LHCN-M2 (cell line): ENCODE measurements around the gene EPHA3. TPM values are rescaled to one million over a fixed set of nuclear protein-coding genes. Genes with fewer than 3 reads are reported as not detected.

Source experiments
- DNase-seq: peaks from one replicate; pipeline ENCODE4 v3.0.0-alpha.2; 2012; ENCODE audit warnings: low read depth
- total RNA-seq: library from RNA; depleted of rRNA; stranded (reverse); fragments of >200 nt; gene quantifications from 2 replicates; pipeline ENCODE4 v1.2.3, GENCODE V29; 2014

Gene EPHA3
- total RNA-seq, 1 experiment from 2014 or later: 0.17 TPM

- DNase-seq: no peak
These were observed 120.2 kb downstream of the EPHA3 start for GRCh38 chr3:89227634-89228033.

GRCh38 chr3:89232155-89232554 lies 124.7 kb downstream of the EPHA3 start:
- no peak for DNase-seq

GRCh38 chr3:89234620-89235019 lies 127.2 kb downstream of the EPHA3 start:
- no peak for DNase-seq

- no peak for DNase-seq
These were observed 131.4 kb downstream of the EPHA3 start for GRCh38 chr3:89238846-89239245.

- no peak for DNase-seq
These were observed 132.4 kb downstream of the EPHA3 start for GRCh38 chr3:89239774-89240173.

- DNase-seq: no peak
These were observed 138.2 kb downstream of the EPHA3 start for GRCh38 chr3:89245612-89246011.

- no peak for DNase-seq
These were observed 138.9 kb downstream of the EPHA3 start for GRCh38 chr3:89246326-89246725.

GRCh38 chr3:89250742-89251141 lies 143.3 kb downstream of the EPHA3 start:
- no peak for DNase-seq

- no peak for DNase-seq
These were observed 144.6 kb downstream of the EPHA3 start for GRCh38 chr3:89252016-89252415.

GRCh38 chr3:89252860-89253259 lies 145.4 kb downstream of the EPHA3 start:
- no peak for DNase-seq

GRCh38 chr3:89256395-89256794 lies 149.0 kb downstream of the EPHA3 start:
- DNase-seq: no peak

- no peak for DNase-seq
These were observed 149.5 kb downstream of the EPHA3 start for GRCh38 chr3:89256882-89257281.

GRCh38 chr3:89260721-89261120 lies 153.3 kb downstream of the EPHA3 start:
- DNase-seq: peak; percentile 32

- no peak for DNase-seq
These were observed 154.3 kb downstream of the EPHA3 start for GRCh38 chr3:89261673-89262072.

- DNase-seq: no peak
These were observed 155.0 kb downstream of the EPHA3 start for GRCh38 chr3:89262309-89262929.

GRCh38 chr3:89264037-89264560 lies 156.7 kb downstream of the EPHA3 start:
- DNase-seq: no peak

- no peak for DNase-seq
These were observed 158.7 kb downstream of the EPHA3 start for GRCh38 chr3:89266074-89266473.

GRCh38 chr3:89268059-89268458 lies 160.6 kb downstream of the EPHA3 start:
- DNase-seq: peak; percentile 36

- DNase-seq: peak; percentile 54
These were observed 162.8 kb downstream of the EPHA3 start for GRCh38 chr3:89270201-89270600.

GRCh38 chr3:89275001-89275400 lies 167.6 kb downstream of the EPHA3 start:
- DNase-seq: no peak

GRCh38 chr3:89276116-89276515 lies 168.7 kb downstream of the EPHA3 start:
- DNase-seq: no peak

- DNase-seq: no peak
These were observed 171.0 kb downstream of the EPHA3 start for GRCh38 chr3:89278302-89279025.

- no peak for DNase-seq
These were observed 172.9 kb downstream of the EPHA3 start for GRCh38 chr3:89280301-89280700.
